Ovary (tissue), 3 donors: ENCODE results near the gene FAM135A.

Experiments used
- EP300 ChIP-seq: sonication (generic); formaldehyde crosslinking; IDR thresholded peaks from one replicate; pipeline ENCODE4 v1.6.1; 2017; ENCODE audit warnings: antibody characterized with exemption
- POLR2A ChIP-seq: fragments of 450-650 bp; IDR thresholded peaks from one replicate; pipeline ENCODE4 v1.6.1; 2017; ENCODE audit warnings: antibody characterized with exemption, mild to moderate bottlenecking, moderate library complexity
- TF ChIP-seq, protein P1 (sequence below), 3 donors: fragments of 450-650 bp in 2 of 3; fragments of 200-600 bp in 1 of 3; IDR thresholded peaks; one replicate each; pipeline versions ENCODE4 v1.5.1 to v1.8.0; 2016 to 2022; ENCODE audit warnings: antibody characterized with exemption in 3 of 3, mild to moderate bottlenecking in 1 of 3
- donor health status: DM: no; HTN: no; CAD: no.

DNA sequence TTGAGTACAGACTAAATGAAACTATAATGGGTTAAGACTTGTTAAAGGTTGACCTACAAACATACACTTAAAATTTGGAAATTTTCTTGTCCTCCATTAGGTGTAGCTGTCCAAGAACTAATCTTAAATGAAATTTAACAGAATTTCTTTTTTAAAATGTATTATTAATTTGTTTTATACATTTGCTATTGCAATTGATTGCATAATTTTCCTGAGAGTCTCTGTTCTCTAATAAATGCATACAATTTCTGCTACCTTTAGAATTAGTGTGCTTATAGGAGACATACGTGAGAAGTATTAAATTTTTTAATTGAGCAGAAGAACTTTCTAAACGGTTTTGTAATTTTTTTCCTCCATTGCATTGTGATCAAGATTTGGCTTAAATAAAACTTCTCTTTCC, 1.5 kb downstream of the FAM135A start:
- TF ChIP-seq POLR2A: no peak
- TF ChIP-seq, protein P1, sequence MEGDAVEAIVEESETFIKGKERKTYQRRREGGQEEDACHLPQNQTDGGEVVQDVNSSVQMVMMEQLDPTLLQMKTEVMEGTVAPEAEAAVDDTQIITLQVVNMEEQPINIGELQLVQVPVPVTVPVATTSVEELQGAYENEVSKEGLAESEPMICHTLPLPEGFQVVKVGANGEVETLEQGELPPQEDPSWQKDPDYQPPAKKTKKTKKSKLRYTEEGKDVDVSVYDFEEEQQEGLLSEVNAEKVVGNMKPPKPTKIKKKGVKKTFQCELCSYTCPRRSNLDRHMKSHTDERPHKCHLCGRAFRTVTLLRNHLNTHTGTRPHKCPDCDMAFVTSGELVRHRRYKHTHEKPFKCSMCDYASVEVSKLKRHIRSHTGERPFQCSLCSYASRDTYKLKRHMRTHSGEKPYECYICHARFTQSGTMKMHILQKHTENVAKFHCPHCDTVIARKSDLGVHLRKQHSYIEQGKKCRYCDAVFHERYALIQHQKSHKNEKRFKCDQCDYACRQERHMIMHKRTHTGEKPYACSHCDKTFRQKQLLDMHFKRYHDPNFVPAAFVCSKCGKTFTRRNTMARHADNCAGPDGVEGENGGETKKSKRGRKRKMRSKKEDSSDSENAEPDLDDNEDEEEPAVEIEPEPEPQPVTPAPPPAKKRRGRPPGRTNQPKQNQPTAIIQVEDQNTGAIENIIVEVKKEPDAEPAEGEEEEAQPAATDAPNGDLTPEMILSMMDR (IDR thresholded peaks at IDR 0.05): no peak
- no peak for TF ChIP-seq EP300
